ENCODE data around the gene SLC16A1.

DNA sequence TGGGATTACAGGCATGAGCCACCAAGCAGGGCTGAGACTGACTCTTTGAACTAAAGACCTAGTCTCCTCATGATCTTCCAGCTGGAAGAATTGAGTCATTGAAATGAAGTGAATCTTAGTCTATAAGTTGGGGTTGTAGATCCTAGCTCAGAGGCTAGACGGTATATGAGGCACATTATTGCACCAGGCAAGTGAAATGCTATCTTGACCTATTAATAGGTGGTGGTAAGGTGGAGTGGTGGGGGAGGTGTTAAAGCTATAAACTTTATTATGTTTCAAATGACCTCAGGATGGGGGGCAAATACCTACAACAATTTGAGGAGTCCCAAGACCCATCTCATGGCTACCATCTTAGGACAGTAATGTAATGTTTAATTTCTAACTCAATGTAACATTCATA lies 36.8 kb upstream of the SLC16A1 start:
- TF ChIP-seq, protein P1, sequence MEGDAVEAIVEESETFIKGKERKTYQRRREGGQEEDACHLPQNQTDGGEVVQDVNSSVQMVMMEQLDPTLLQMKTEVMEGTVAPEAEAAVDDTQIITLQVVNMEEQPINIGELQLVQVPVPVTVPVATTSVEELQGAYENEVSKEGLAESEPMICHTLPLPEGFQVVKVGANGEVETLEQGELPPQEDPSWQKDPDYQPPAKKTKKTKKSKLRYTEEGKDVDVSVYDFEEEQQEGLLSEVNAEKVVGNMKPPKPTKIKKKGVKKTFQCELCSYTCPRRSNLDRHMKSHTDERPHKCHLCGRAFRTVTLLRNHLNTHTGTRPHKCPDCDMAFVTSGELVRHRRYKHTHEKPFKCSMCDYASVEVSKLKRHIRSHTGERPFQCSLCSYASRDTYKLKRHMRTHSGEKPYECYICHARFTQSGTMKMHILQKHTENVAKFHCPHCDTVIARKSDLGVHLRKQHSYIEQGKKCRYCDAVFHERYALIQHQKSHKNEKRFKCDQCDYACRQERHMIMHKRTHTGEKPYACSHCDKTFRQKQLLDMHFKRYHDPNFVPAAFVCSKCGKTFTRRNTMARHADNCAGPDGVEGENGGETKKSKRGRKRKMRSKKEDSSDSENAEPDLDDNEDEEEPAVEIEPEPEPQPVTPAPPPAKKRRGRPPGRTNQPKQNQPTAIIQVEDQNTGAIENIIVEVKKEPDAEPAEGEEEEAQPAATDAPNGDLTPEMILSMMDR (IDR thresholded peaks at IDR 0.05; ENCODE audit: insufficient read depth, low read length, poor library complexity, severe bottlenecking) = no peak
- TF ChIP-seq EZH2phosphoT487 (conservative IDR thresholded peaks at IDR 0.05; ENCODE audit: low read length) = no peak
